Spleen (tissue), 7 donors: ENCODE data around the gene HIC1.

Source experiments
- CTCF ChIP-seq, 11 experiments: fragments of 200-600 bp in 7 of 11; fragments of 450-650 bp in 4 of 11; sonication (generic) in 4 of 11; IDR thresholded peaks in 8 of 11; conservative IDR thresholded peaks in 3 of 11; 1 replicate in 7 of 11; 2 replicates in 4 of 11; pipeline versions ENCODE4 v1.4.0 to v1.8.0; 2016 to 2021; ENCODE audit warnings: antibody characterized with exemption in 11 of 11, inconsistent platforms in 4 of 11, mild to moderate bottlenecking in 1 of 11
- POLR2AphosphoS5 ChIP-seq, 3 donors: sonication (generic); formaldehyde crosslinking; IDR thresholded peaks; one replicate each; pipeline ENCODE4 v1.5.1; 2017; ENCODE audit warnings: antibody characterized with exemption in 3 of 3
- donor health status: DM: no; HTN: no; CAD: no; lungs with moderate emphysema.
- donor health status: DM: no; HTN: no; CAD: no.
- donor health status: DM: no; HTN: no; CAD: no.

- TF ChIP-seq POLR2AphosphoS5 (IDR thresholded peaks at IDR 0.05): peak; percentile 72 to 88 (median 87)
- peak; percentile 62 to 99 (median 98) for TF ChIP-seq CTCF (IDR thresholded peaks at IDR 0.05 in 8 of 11, conservative IDR thresholded peaks at IDR 0.05 in 3 of 11)
These were observed at the start of gene HIC1 for GRCh38 chr17:2054512-2055291.
